Pancreas (tissue), 10 donors: ENCODE measurements around the gene SPECC1. TPM values are rescaled to one million over a fixed set of nuclear protein-coding genes. Genes with fewer than 3 reads are reported as not detected.
"Not testable (repeated sequence)": the region's sequence is repeated elsewhere in the genome, so short reads cannot be mapped to it uniquely, and the experiment has no call there.

Source experiments
- ATAC-seq, 4 donors: fragments of 200-7000 bp; cut with Tn5 transposase; one replicate each; pipeline versions ENCODE4 v1.8.0 to v1.9.1; 2020; ENCODE audit warnings: mild to moderate bottlenecking in 4 of 4, moderate library complexity in 4 of 4
- DNase-seq, 6 donors: peaks; one replicate each; pipeline ENCODE4 v3.0.0-alpha.2; 2020
- FAIRE-seq: peaks from 2 replicates; lab custom pipeline; 2012; peaks lifted over from hg19 to GRCh38; lab: Jason Lieb, UNC
- H3K27ac ChIP-seq, 4 donors: fragments of 200-600 bp; sonication (generic); 1 replicate in 3 of 4; 2 replicates in 1 of 4; pipeline versions ENCODE4 v1.5.0 to v1.8.0; 2020
- H3K27me3 ChIP-seq, 4 donors: fragments of 200-600 bp; one replicate each; pipeline ENCODE4 v1.8.0; 2021
- H3K36me3 ChIP-seq, 3 donors: fragments of 200-600 bp; sonication (generic) in 1 of 3; one replicate each; pipeline versions ENCODE4 v1.5.0 to v1.8.0; 2020 to 2021
- H3K4me1 ChIP-seq, 3 donors: fragments of 200-600 bp; one replicate each; pipeline ENCODE4 v1.8.0; 2021
- H3K4me3 ChIP-seq, 4 donors: fragments of 200-600 bp; sonication (generic) in 2 of 4; one replicate each; pipeline versions ENCODE4 v1.5.0 to v1.8.0; 2020 to 2021
- H3K9me3 ChIP-seq, 4 donors: fragments of 200-600 bp; one replicate each; pipeline ENCODE4 v1.8.0; 2021
- CTCF ChIP-seq, 4 donors: fragments of 200-600 bp; sonication (generic) in 3 of 4; IDR thresholded peaks; one replicate each; pipeline versions ENCODE4 v1.5.0 to v1.8.0; 2021; ENCODE audit warnings: antibody characterized with exemption in 4 of 4
- WGBS, 2 donors: extraction: QIAGEN DNeasy Blood & Tissue Kit; methylation state at CpG; one replicate each; pipeline ENCODE4 v1.1.7; 2013; 5-methylcytosine and 5-hydroxymethylcytosine counted together
- intact Hi-C, 3 donors: fragments of 100-400 bp; cut with DNase I; formaldehyde crosslinking; loops; one replicate each; pipeline versions ENCODE4 v1.11.1 to v1.14.2; 2022
- polyA plus RNA-seq, 2 donors: library from polyadenylated mRNA; stranded (reverse); fragments of 200-250 nt; gene quantifications; one replicate each; pipeline ENCODE4 v1.2.3, GENCODE V29; 2013
- total RNA-seq, 6 donors: library from RNA; stranded (reverse); fragmentation: NEBNext Ultra II Directional in 4 of 6; extraction: Animal tissue kit (Norgen Biotek cat#: 25700) in 4 of 6; gene quantifications; one replicate each; pipeline versions ENCODE4 v1.2.1 to v1.2.4, GENCODE V29; 2021 to 2023
- donor health status: healthy with polysubstance abuse.
- donor health status: DM: no; HTN: no; CAD: no; lungs with moderate emphysema.
- donor health status: DM: no; HTN: no; CAD: no.
- donor health status: control.
- donor health status: control.
- donor health status: Bipolar disorder and iron deficiency.
- donor health status: DM: yes; HTN: yes; CAD: no.
- donor health status: DM: no; HTN: no; CAD: no.
- donor health status: DM: no; HTN: no; CAD: no.
- donor health status: DM: yes; HTN: yes; CAD: no.

SPECC1 gene
- total and polyA plus RNA-seq, 8 donors = 5.6 to 22.2 (median 8.1) TPM

GRCh38 chr17:20262226-20263114 lies 253.3 kb downstream of the SPECC1 start:
- Histone ChIP-seq H3K9me3 (no peaks in the 10 kb centered on the region), H3K4me3 (no peak overlapping the region), H3K27ac (no peak overlapping the region), H3K27me3 (no peaks in the 10 kb centered on the region), H3K36me3 (no peaks in the 10 kb centered on the region), H3K4me1 (no peaks in the 10 kb centered on the region)
- 90 to 92% methylated on average over 8 of the region's 8 CpGs for WGBS, 2 donors
- intact Hi-C loops = no loop called here
- TF ChIP-seq CTCF (IDR thresholded peaks at IDR 0.05) = no peak
- FAIRE-seq (no peak), ATAC-seq (no peak), DNase-seq (no peak)

- H3K27ac ChIP-seq, H3K9me3 ChIP-seq, H3K36me3 ChIP-seq, intact Hi-C loops, FAIRE-seq, DNase-seq, H3K4me3 ChIP-seq, ATAC-seq, H3K27me3 ChIP-seq, H3K4me1 ChIP-seq: not testable (repeated sequence)
- 81 to 87% methylated on average over 5 of the region's 5 CpGs for WGBS, 2 donors
Observed at GRCh38 chr17:20263115-20263433, 253.9 kb downstream of the SPECC1 start.

GRCh38 chr17:20263595-20263994 lies 254.4 kb downstream of the SPECC1 start:
- Histone ChIP-seq H3K27ac (no peak overlapping the region), H3K4me3 (no peak overlapping the region), H3K27me3 (no peaks in the 10 kb centered on the region), H3K36me3 (no peaks in the 10 kb centered on the region), H3K4me1 (no peaks in the 10 kb centered on the region), H3K9me3 (no peaks in the 10 kb centered on the region)
- TF ChIP-seq CTCF (IDR thresholded peaks at IDR 0.05) = no peak
- 85 to 89% methylated on average over 5 of the region's 5 CpGs for WGBS, 2 donors
- intact Hi-C loops = no loop called here
- ATAC-seq = no peak
- FAIRE-seq = no peak
- DNase-seq = no peak

- DNase-seq (no peak), ATAC-seq (no peak), FAIRE-seq (no peak)
- no peak for TF ChIP-seq CTCF (IDR thresholded peaks at IDR 0.05)
- no peaks in the 10 kb centered on the region for H3K4me1 ChIP-seq
- H3K36me3 ChIP-seq = no peaks in the 10 kb centered on the region
- no peaks in the 10 kb centered on the region for H3K9me3 ChIP-seq
- intact Hi-C loops = no loop called here
- H3K27me3 ChIP-seq = no peaks in the 10 kb centered on the region
- no peak overlapping the region for H3K4me3 ChIP-seq
- WGBS, 2 donors = 85 to 89% methylated on average over 6 of the region's 6 CpGs
- H3K27ac ChIP-seq = no peak overlapping the region
Observed at GRCh38 chr17:20264996-20265395, 255.8 kb downstream of the SPECC1 start.

- no peak for FAIRE-seq
- peak in 1 of 4 donors; percentile 35 for ATAC-seq
- Histone ChIP-seq H3K36me3 (no peaks in the 10 kb centered on the region), H3K4me1 (no peaks in the 10 kb centered on the region), H3K27ac (no peak overlapping the region), H3K4me3 (no peak overlapping the region), H3K9me3 (no peaks in the 10 kb centered on the region), H3K27me3 (no peaks in the 10 kb centered on the region)
- 89% methylated on average over 11 of the region's 11 CpGs for WGBS, 2 donors
- DNase-seq = no peak
- TF ChIP-seq CTCF (IDR thresholded peaks at IDR 0.05) = no peak
- intact Hi-C loops = no loop called here
Observed at GRCh38 chr17:20266806-20267458, 257.8 kb downstream of the SPECC1 start.
